H1 (cell line): Measurements from ENCODE around the gene MRM2. TPM values are rescaled to one million over a fixed set of nuclear protein-coding genes. Genes with fewer than 3 reads are reported as not detected.

Source experiments
- CTCF ChIA-PET: fragments of 300-600 bp; sonication (Branson Sonifier 250); formaldehyde crosslinking; loops from one replicate; lab custom pipeline; 2021; ENCODE audit not compliant: partially characterized antibody; lab: Charles Lee
- POLR2A ChIA-PET: fragments of 300-600 bp; sonication (Branson Sonifier 250); formaldehyde crosslinking; loops from one replicate; lab custom pipeline; 2021; ENCODE audit warnings: inconsistent platforms; ENCODE audit not compliant: partially characterized antibody; lab: Charles Lee
- DNase-seq, 2 experiments: peaks; one replicate each; pipeline versions ENCODE4 v3.0.0 to v3.0.0-alpha.2; 2010 to 2022; ENCODE audit warnings: low spot score in 2 of 2, low read depth in 1 of 2, mixed read lengths in 1 of 2
- FAIRE-seq: peaks from 2 replicates; lab custom pipeline; 2011; peaks lifted over from hg19 to GRCh38; lab: Jason Lieb, UNC
- H2AFZ ChIP-seq: 2 replicates; pipeline ENCODE4 v1.8.1; 2012; ENCODE audit warnings: low read length, inconsistent platforms
- H2AK5ac ChIP-seq: 2 replicates; pipeline ENCODE4 v1.6.1; 2013; ENCODE audit warnings: low read depth, low read length
- H2BK120ac ChIP-seq: replicated peaks from 2 replicates; pipeline ENCODE3; 2013; ENCODE audit warnings: low read depth, low read length, inconsistent platforms
- H2BK12ac ChIP-seq: 2 replicates; pipeline ENCODE4 v1.6.1; 2013; ENCODE audit warnings: low read depth, low read length
- H2BK15ac ChIP-seq: 2 replicates; pipeline ENCODE4 v1.6.1; 2013; ENCODE audit warnings: low read length
- H2BK20ac ChIP-seq: 2 replicates; pipeline ENCODE4 v1.6.1; 2013; ENCODE audit warnings: low read length
- H2BK5ac ChIP-seq: 2 replicates; pipeline ENCODE4 v1.6.1; 2013; ENCODE audit warnings: low read depth, low read length
- H3K14ac ChIP-seq: 2 replicates; pipeline ENCODE4 v1.6.1; 2013; ENCODE audit warnings: inconsistent platforms; ENCODE audit not compliant: insufficient read length
- H3K18ac ChIP-seq: 2 replicates; pipeline ENCODE4 v1.6.1; 2013; ENCODE audit warnings: low read length; ENCODE audit errors: extremely low read depth
- H3K23ac ChIP-seq: 2 replicates; pipeline ENCODE4 v1.6.1; 2013; ENCODE audit warnings: inconsistent platforms; ENCODE audit not compliant: insufficient read length
- H3K23me2 ChIP-seq: 2 replicates; pipeline ENCODE4 v1.6.1; 2013; ENCODE audit warnings: low read depth, low read length
- H3K27ac ChIP-seq: 2 replicates; pipeline ENCODE4 v1.6.1; 2011; ENCODE audit warnings: low read depth, low read length, inconsistent platforms
- H3K27me3 ChIP-seq, 4 experiments: replicated peaks in 1 of 4; 1 replicate in 1 of 4; 2 replicates in 3 of 4; pipeline versions ENCODE4 v1.6.1 to v1.8.1; 2011 to 2013; ENCODE audit warnings: low read length in 3 of 4, mild to moderate bottlenecking in 3 of 4, inconsistent platforms in 2 of 4, mixed read lengths in 2 of 4, moderate library complexity in 1 of 4; ENCODE audit not compliant: control insufficient read depth in 3 of 4, insufficient read depth in 3 of 4; ENCODE audit errors: extremely low read depth in 1 of 4
- H3K36me3 ChIP-seq, 4 experiments: 2 replicates each; pipeline versions ENCODE4 v1.6.1 to v1.8.1; 2011 to 2013; ENCODE audit warnings: mild to moderate bottlenecking in 4 of 4, low read length in 3 of 4, moderate library complexity in 2 of 4, control low read depth in 1 of 4, inconsistent platforms in 1 of 4; ENCODE audit not compliant: insufficient read depth in 4 of 4, control insufficient read depth in 2 of 4
- H3K4ac ChIP-seq: replicated peaks from 2 replicates; pipeline ENCODE3; 2013; ENCODE audit warnings: low read length, low read depth, mixed read lengths, inconsistent platforms; ENCODE audit not compliant: insufficient read length
- H3K4me1 ChIP-seq, 4 experiments: replicated peaks in 1 of 4; 1 replicate in 1 of 4; 2 replicates in 3 of 4; pipeline versions ENCODE4 v1.6.1 to v1.8.1; 2011 to 2013; ENCODE audit warnings: low read length in 3 of 4, inconsistent platforms in 2 of 4, mixed read lengths in 1 of 4; ENCODE audit not compliant: insufficient read depth in 4 of 4, control insufficient read depth in 3 of 4
- H3K4me2 ChIP-seq, 2 experiments: 2 replicates each; pipeline versions ENCODE4 v1.6.1 to v1.8.1; 2011 to 2013; ENCODE audit warnings: low read depth in 2 of 2, low read length in 2 of 2, control low read depth in 1 of 2, inconsistent platforms in 1 of 2, mild to moderate bottlenecking in 1 of 2; ENCODE audit not compliant: insufficient read depth in 1 of 2
- H3K4me3 ChIP-seq, 4 experiments: fragments of 200-600, 300-600 bp in 1 of 4; sonication (generic), shearing (Covaris generic), sonication (Bioruptor Twin) in 1 of 4; 2 replicates each; pipeline versions ENCODE4 v1.5.1 to v1.8.1; 2011 to 2016; ENCODE audit warnings: low read length in 4 of 4, low read depth in 3 of 4, control low read depth in 2 of 4, inconsistent platforms in 2 of 4, mild to moderate bottlenecking in 2 of 4, mixed read lengths in 1 of 4, moderate library complexity in 1 of 4; ENCODE audit not compliant: insufficient read depth in 2 of 4; ENCODE audit errors: extremely low read depth in 1 of 4
- H3K56ac ChIP-seq: replicated peaks from 2 replicates; pipeline ENCODE3; 2013; ENCODE audit warnings: low read depth, mild to moderate bottlenecking, mixed read lengths, low read length, inconsistent platforms; ENCODE audit not compliant: insufficient read length
- H3K79me1 ChIP-seq: 2 replicates; pipeline ENCODE4 v1.6.1; 2013; ENCODE audit warnings: low read depth, low read length, control low read depth
- H3K79me2 ChIP-seq, 2 experiments: 2 replicates each; pipeline versions ENCODE4 v1.6.1 to v1.8.1; 2012 to 2013; ENCODE audit warnings: low read length in 2 of 2, mild to moderate bottlenecking in 2 of 2, inconsistent platforms in 1 of 2; ENCODE audit not compliant: insufficient read depth in 2 of 2, control insufficient read depth in 1 of 2
- H3K9ac ChIP-seq, 4 experiments: replicated peaks in 1 of 4; 1 replicate in 1 of 4; 2 replicates in 3 of 4; pipeline versions ENCODE4 v1.6.1 to v1.8.1; 2011 to 2013; ENCODE audit warnings: low read depth in 3 of 4, low read length in 3 of 4, control low read depth in 2 of 4, mild to moderate bottlenecking in 2 of 4, moderate library complexity in 2 of 4, inconsistent platforms in 1 of 4; ENCODE audit errors: extremely low read depth in 1 of 4
- H3K9me3 ChIP-seq, 2 experiments: 2 replicates each; pipeline versions ENCODE4 v1.6.1 to v1.8.1; 2012 to 2013; ENCODE audit warnings: mild to moderate bottlenecking in 2 of 2, moderate library complexity in 2 of 2, control low read depth in 1 of 2, inconsistent platforms in 1 of 2, low read depth in 1 of 2, low read length in 1 of 2, mixed read lengths in 1 of 2; ENCODE audit not compliant: insufficient read depth in 2 of 2
- H4K20me1 ChIP-seq, 2 experiments: replicated peaks in 1 of 2; 2 replicates each; pipeline versions ENCODE3 to v1.8.1; 2011 to 2013; ENCODE audit warnings: inconsistent platforms in 2 of 2, low read length in 2 of 2, mild to moderate bottlenecking in 1 of 2; ENCODE audit not compliant: insufficient read depth in 2 of 2, control insufficient read depth in 1 of 2
- H4K5ac ChIP-seq: 2 replicates; pipeline ENCODE4 v1.6.1; 2013; ENCODE audit warnings: low read length, low read depth, mixed read lengths, inconsistent platforms; ENCODE audit not compliant: insufficient read length
- H4K8ac ChIP-seq: 2 replicates; pipeline ENCODE4 v1.8.0; 2013; ENCODE audit warnings: mild to moderate bottlenecking, moderate library complexity, low read length, inconsistent platforms; ENCODE audit not compliant: insufficient read depth; ENCODE audit errors: extremely low read depth
- H4K91ac ChIP-seq: replicated peaks from 2 replicates; pipeline ENCODE3; 2013; ENCODE audit warnings: low read length, mixed read lengths, inconsistent platforms; ENCODE audit not compliant: insufficient read length
- CBX8 ChIP-seq: fragments of 300-800, 300-1000 bp; sonication (generic); IDR thresholded peaks from 2 replicates; pipeline ENCODE4 v1.7.1; 2016; ENCODE audit warnings: low read depth, low read length, borderline replicate concordance
- CTCF ChIP-seq, 3 experiments: IDR thresholded peaks; 1 replicate in 2 of 3; 2 replicates in 1 of 3; pipeline versions ENCODE4 v1.5.1 to v1.6.1; 2011; ENCODE audit warnings: low read length in 3 of 3, mild to moderate bottlenecking in 3 of 3, inconsistent platforms in 2 of 3, low read depth in 1 of 3, moderate library complexity in 1 of 3; ENCODE audit not compliant: insufficient read depth in 1 of 3; ENCODE audit errors: control extremely low read depth in 1 of 3
- EP300 ChIP-seq, 2 experiments: IDR thresholded peaks; 1 replicate in 1 of 2; 2 replicates in 1 of 2; pipeline ENCODE4 v1.6.1; 2011 to 2012; ENCODE audit warnings: low read depth in 2 of 2, low read length in 2 of 2, mild to moderate bottlenecking in 2 of 2, borderline replicate concordance in 1 of 2, inconsistent platforms in 1 of 2, moderate library complexity in 1 of 2
- EZH2 ChIP-seq: fragments of 200-600 bp; sonication (generic); IDR thresholded peaks from 2 replicates; pipeline ENCODE4 v1.7.1; 2012; ENCODE audit warnings: low read depth, mild to moderate bottlenecking, moderate library complexity, low read length, inconsistent platforms; ENCODE audit not compliant: severe bottlenecking
- GTF2F1 ChIP-seq: IDR thresholded peaks from 2 replicates; pipeline ENCODE4 v1.6.1; 2012; ENCODE audit warnings: low read depth, low read length, improper control_type of control experiment, borderline replicate concordance
- JUND ChIP-seq: IDR thresholded peaks from 2 replicates; pipeline ENCODE4 v1.6.1; 2011; ENCODE audit warnings: mild to moderate bottlenecking, improper control_type of control experiment, low read length
- RNF2 ChIP-seq: fragments of 200-900, 300-1000 bp; sonication (generic); IDR thresholded peaks from 2 replicates; pipeline ENCODE4 v1.7.1; 2016; ENCODE audit warnings: borderline replicate concordance, low read depth, mild to moderate bottlenecking, antibody characterized with exemption, low read length; ENCODE audit not compliant: poor library complexity, severe bottlenecking; ENCODE audit errors: missing control alignments
- YY1 ChIP-seq: IDR thresholded peaks from 2 replicates; pipeline ENCODE4 v1.6.1; 2011; ENCODE audit warnings: low read depth, mild to moderate bottlenecking, low read length
- WGBS, 2 experiments: shearing (Covaris generic) in 1 of 2; methylation state at CpG; one replicate each; pipeline versions ENCODE4 v1.1.6 to v1.1.7; 2013 to 2015; ENCODE audit warnings: low lambda C conversion rate in 2 of 2, mixed read lengths in 2 of 2, inconsistent platforms in 1 of 2, low coverage in 1 of 2, missing lambda C conversion rate in 1 of 2; ENCODE audit not compliant: insufficient replicate concordance in 2 of 2, insufficient coverage in 1 of 2, insufficient read length in 1 of 2; ENCODE audit errors: extremely low coverage in 1 of 2, missing lambda C conversion rate in 1 of 2; 5-methylcytosine and 5-hydroxymethylcytosine counted together
- polyA plus RNA-seq, 7 experiments: library from polyadenylated mRNA; depleted of rRNA in 3 of 7; stranded (reverse) in 5 of 7; unstranded in 2 of 7; fragments of >200 nt in 5 of 7; fragments of 200-250 nt in 2 of 7; gene quantifications; 1 replicate in 5 of 7; 2 replicates in 1 of 7; 4 replicates in 1 of 7; pipeline versions ENCODE4 v1.2.1 to v1.2.3, GENCODE V29; 2011 to 2013; ENCODE audit warnings: missing spikeins in 2 of 7, mixed read lengths in 2 of 7
- total RNA-seq: library from RNA; stranded (reverse); fragmentation: NEBNext Ultra II Directional; extraction: Animal tissue kit (Norgen Biotek cat#: 25700); gene quantifications from 2 replicates; pipeline ENCODE4 v1.2.1, GENCODE V29; 2021

The MRM2 gene
- total and polyA plus RNA-seq, 2 of the 8 experiments (the other 6 are each of a cell fraction or from before 2014, with no cell fraction given) = 17.2 to 38.6 TPM

GRCh38 chr7:2197436-2198155 lies 44.4 kb downstream of the MRM2 start:
- no peak overlapping the region for H2BK12ac ChIP-seq
- H4K20me1 ChIP-seq = peaks cover 9 to 16% of the 10 kb centered on the region in 2 experiments
- WGBS, 2 experiments = 92% methylated on average over 16 of the region's 21 CpGs; no CpG with 5 or more reads in 1 of the 2 experiments
- H3K79me2 ChIP-seq = peaks cover 0 to 6% of the 10 kb centered on the region in 2 experiments; a peak in 1 of 4 replicates
- H2BK5ac ChIP-seq = no peak overlapping the region
- no peak overlapping the region for H4K8ac ChIP-seq
- DNase-seq = no peak
- no peak overlapping the region for H3K18ac ChIP-seq
- H3K9ac ChIP-seq = no peak overlapping the region
- H2AFZ ChIP-seq = no peak overlapping the region
- no peaks in the 10 kb centered on the region for H3K27me3 ChIP-seq
- no peak overlapping the region; the same call in 1 of the 2 replicates for H3K27ac ChIP-seq
- no peak overlapping the region for H2BK20ac ChIP-seq
- H3K4me1 ChIP-seq = no peaks in the 10 kb centered on the region
- no peak overlapping the region for H3K14ac ChIP-seq
- H3K79me1 ChIP-seq = peaks cover 4% of the 10 kb centered on the region
- peaks cover 8 to 11% of the 10 kb centered on the region in 2 experiments for H3K9me3 ChIP-seq
- H3K4me2 ChIP-seq = no peak overlapping the region
- FAIRE-seq = no peak
- H2AK5ac ChIP-seq = no peak overlapping the region
- CTCF ChIA-PET = interaction anchor here (0.9 to 1.2 kb wide), 2 partner anchors 12 to 241 kb away, joined by 3 to 5 read pairs; no protein-coding TSS in a partner anchor
- POLR2A ChIA-PET = no interaction called here
- H3K4me3 ChIP-seq = no peak overlapping the region
- H2BK120ac ChIP-seq = no peak overlapping the region
- no peak overlapping the region for H2BK15ac ChIP-seq
- no peak overlapping the region for H3K4ac ChIP-seq
- H3K36me3 ChIP-seq = peaks cover 0 to 25% (median 14%) of the 10 kb centered on the region in 4 experiments; a peak in 5 of 8 replicates
- H3K23me2 ChIP-seq = no peaks in the 10 kb centered on the region
- H3K56ac ChIP-seq = no peak overlapping the region
- H4K91ac ChIP-seq = no peak overlapping the region
- no peak overlapping the region for H3K23ac ChIP-seq
- H4K5ac ChIP-seq = no peak overlapping the region
- TF ChIP-seq JUND (no peak), RNF2 (no peak), EP300 (IDR thresholded peaks at IDR 0.05; ENCODE audit: borderline replicate concordance in 1 of 2, low read depth in 2 of 2, low read length in 2 of 2) (no peak), CTCF (IDR thresholded peaks at IDR 0.05; ENCODE audit: control extremely low read depth in 1 of 3, insufficient read depth in 1 of 3, low read depth in 1 of 3, low read length in 3 of 3) (no peak), GTF2F1 (no peak), YY1 (no peak), EZH2 (no peak), CBX8 (no peak)
